Fibroblast of the aortic adventitia (primary cell): ENCODE data around the gene EIF2B5. TPM values are rescaled to one million over a fixed set of nuclear protein-coding genes. Genes with fewer than 3 reads are reported as not detected.
A peak's percentile ranks its signal among the peaks of the same experiment; 100 is the strongest.

Experiments used
- DNase-seq: peaks from one replicate; pipeline ENCODE4 v3.0.0-alpha.2; 2010; ENCODE audit warnings: low read depth
- H3K4me3 ChIP-seq: 2 replicates; pipeline ENCODE4 v1.5.1; 2011; ENCODE audit warnings: low read depth, mild to moderate bottlenecking, control low read depth, low read length, moderate library complexity
- total RNA-seq: library from RNA; depleted of rRNA; stranded (reverse); fragments of >200 nt; gene quantifications from 2 replicates; pipeline ENCODE4 v1.2.3, GENCODE V29; 2012; ENCODE audit warnings: low replicate concordance
- TF ChIP-seq, protein P1 (sequence below): IDR thresholded peaks from 2 replicates; pipeline ENCODE4 v1.5.1; 2011; ENCODE audit warnings: mild to moderate bottlenecking, low read length, control low read depth, inconsistent platforms; ENCODE audit not compliant: insufficient read depth

Gene EIF2B5
- total RNA-seq, 1 donor: 28.1 TPM

DNA sequence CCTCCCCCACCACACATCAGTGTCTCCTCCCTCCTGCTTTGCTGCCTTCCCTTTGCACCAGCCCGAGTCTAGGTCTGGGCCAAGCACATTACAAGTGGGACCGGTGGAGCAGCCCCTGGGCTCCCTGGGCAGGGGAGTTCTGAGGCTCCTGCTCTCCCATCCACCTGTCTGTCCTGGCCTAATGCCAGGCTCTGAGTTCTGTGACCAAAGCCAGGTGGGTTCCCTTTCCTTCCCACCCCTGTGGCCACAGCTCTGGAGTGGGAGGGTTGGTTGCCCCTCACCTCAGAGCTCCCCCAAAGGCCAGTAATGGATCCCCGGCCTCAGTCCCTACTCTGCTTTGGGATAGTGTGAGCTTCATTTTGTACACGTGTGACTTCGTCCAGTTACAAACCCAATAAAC is 48.5 kb downstream of the EIF2B5 start:
- no peak for DNase-seq
- no peak overlapping the region for H3K4me3 ChIP-seq
- TF ChIP-seq, protein P1, sequence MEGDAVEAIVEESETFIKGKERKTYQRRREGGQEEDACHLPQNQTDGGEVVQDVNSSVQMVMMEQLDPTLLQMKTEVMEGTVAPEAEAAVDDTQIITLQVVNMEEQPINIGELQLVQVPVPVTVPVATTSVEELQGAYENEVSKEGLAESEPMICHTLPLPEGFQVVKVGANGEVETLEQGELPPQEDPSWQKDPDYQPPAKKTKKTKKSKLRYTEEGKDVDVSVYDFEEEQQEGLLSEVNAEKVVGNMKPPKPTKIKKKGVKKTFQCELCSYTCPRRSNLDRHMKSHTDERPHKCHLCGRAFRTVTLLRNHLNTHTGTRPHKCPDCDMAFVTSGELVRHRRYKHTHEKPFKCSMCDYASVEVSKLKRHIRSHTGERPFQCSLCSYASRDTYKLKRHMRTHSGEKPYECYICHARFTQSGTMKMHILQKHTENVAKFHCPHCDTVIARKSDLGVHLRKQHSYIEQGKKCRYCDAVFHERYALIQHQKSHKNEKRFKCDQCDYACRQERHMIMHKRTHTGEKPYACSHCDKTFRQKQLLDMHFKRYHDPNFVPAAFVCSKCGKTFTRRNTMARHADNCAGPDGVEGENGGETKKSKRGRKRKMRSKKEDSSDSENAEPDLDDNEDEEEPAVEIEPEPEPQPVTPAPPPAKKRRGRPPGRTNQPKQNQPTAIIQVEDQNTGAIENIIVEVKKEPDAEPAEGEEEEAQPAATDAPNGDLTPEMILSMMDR: no peak

DNA sequence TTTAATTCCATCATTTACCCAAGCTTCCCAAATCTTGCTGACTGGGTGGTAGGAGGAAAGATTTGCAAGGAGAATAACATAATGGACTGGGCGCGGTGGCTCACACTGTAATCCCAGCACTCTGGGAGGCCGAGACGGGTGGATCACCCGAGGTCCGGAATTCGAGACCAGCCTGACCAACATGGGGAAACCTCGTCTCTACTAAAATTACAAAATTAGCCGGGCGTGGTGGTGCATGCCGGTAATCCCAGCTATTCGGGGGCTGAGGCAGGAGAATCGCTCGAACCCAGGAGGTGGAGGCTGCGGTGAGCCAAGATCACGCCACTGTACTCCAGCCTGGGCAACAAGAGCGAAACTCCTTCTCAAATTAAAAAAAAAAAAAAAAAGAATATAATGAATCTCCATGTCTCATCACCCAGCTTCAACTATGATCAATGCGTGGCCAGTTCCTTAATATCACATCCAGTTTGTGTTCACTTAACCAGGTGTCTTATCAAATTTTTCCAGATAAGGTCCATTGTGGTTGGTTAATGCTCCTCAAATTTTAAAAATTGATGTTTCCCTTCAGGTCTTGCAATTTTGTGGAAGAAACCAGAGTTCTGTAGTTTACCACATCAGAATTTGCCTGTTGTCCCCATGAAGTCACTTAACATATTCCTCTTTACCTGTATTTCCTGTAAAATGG is 49.5 kb downstream of the EIF2B5 start:
- no peak overlapping the region for H3K4me3 ChIP-seq
- TF ChIP-seq, protein P1: no peak

DNA sequence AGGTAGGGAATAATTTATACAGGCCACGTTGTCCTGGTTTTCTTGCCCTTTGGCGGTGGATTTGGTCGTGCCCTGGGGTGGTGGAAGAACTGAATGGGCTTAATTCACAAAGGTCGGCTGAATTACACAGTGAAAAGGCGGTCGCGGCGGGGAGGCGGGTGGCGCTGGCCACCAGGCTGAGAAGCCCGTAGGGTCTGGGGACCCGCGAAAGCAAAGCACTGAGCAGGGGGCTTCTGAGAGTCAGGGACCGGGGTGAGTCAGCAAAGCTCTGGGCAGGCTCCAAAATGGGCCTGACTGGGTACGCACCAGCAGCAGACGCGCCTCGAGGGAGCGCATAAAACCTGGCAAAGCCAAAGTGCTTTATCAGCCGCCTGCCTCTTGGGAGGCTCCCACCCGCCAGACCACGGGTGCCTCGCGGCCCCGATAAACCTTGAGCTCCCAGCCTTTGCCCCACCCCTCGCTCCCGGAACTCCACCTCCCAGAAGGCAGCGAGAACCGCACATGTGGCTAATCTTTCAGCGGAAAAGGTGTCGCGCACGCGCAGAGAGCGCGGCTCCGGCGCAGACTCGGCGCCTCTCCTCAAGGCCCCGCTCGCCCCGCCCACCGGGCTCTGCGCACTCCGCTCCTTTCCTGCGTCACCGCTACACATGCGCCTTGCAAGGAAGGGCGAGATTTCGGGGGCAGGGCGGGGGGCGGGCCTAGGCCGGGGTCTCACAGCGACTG is 50.5 kb downstream of the EIF2B5 start:
- TF ChIP-seq, protein P1: no peak
- H3K4me3 ChIP-seq: peak overlapping the region; percentile 100
- peak; percentile 99 for DNase-seq

More for the DNA sequence above, 49.5 kb downstream of the EIF2B5 start:
- DNase-seq: no peak

DNA sequence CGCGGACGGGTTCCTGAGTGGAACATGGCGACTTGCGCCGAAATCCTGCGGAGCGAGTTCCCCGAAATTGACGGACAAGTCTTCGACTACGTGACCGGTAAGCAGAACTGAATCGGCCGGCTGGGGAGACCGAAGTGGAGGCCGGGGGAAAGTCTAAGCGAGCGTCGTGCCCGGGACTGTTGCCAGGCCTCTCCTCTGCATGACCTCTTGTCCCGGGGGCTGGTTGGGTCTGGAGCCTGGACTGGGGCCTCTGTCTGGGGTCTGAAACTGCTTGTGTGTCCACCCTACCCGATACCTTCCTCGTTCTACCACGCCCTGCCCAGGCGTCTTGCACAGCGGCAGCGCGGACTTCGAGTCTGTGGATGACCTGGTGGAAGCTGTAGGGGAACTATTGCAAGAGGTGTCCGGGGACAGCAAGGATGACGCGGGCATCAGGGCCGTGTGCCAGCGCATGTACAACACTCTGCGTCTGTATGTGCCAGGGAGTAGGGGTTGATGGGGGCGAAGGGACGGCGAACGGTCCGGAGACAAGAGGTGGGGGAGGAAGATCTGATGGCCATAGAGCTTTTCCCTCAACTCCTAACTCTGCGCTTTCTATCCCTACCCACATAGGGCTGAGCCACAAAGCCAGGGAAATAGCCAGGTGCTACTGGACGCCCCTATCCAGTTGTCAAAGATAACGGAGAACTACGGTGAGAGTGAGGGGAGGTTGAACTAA is 51.2 kb downstream of the EIF2B5 start, which contains the start of gene ABCF3:
Gene ABCF3 (plus strand): TSS at position 16 of the 718 bp plus-strand sequence. CDS start 9 bp downstream, at position 25.
- TF ChIP-seq, protein P1: no peak
- DNase-seq: peak; percentile 58
- H3K4me3 ChIP-seq: peak within 1 kb of the TSS; percentile 100

DNA sequence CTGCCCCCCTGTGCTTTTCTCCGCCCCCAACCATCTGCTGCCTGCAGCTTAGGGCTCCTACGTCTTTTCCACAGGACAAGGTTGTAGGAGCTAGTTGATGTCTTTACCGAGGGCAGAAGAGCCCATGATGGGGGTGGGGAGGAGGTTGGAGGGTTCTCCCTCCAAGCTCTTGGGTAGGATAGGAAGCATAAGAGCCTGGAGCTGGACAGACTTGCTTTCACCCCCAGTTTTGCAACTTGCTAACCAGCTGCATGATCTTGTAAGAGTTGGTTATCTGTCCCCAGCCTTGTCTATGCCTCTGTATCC is 51.7 kb downstream of the EIF2B5 start:
- no peak for DNase-seq
- H3K4me3 ChIP-seq: peak overlapping the region; percentile 100
- TF ChIP-seq, protein P1: no peak

DNA sequence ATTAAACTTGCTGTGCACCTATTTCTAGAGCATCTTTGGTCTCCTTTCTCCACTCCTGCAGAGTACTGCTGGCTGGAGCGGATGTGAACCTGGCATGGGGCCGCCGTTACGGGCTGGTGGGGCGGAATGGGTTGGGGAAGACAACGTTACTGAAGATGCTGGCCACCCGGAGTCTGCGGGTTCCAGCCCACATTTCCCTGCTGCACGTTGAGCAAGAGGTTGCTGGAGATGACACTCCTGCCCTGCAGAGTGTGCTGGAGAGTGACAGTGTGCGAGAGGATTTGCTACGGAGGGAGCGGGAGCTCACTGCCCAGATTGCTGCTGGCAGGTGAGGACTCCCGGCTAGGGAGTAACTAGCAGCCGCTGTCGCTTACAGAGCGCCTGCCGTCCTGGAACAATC is 52.9 kb downstream of the EIF2B5 start:
- H3K4me3 ChIP-seq: no peak overlapping the region
- TF ChIP-seq, protein P1: no peak
- no peak for DNase-seq
